ENCODE data around the gene PKP2. TPM values are rescaled to one million over a fixed set of nuclear protein-coding genes. Genes with fewer than 3 reads are reported as not detected.

Gene PKP2
- total and polyA plus RNA-seq, 2 of the 13 experiments (the other 11 are each of a cell fraction or from before 2014, with no cell fraction given): 15.1 to 25.3 TPM

DNA sequence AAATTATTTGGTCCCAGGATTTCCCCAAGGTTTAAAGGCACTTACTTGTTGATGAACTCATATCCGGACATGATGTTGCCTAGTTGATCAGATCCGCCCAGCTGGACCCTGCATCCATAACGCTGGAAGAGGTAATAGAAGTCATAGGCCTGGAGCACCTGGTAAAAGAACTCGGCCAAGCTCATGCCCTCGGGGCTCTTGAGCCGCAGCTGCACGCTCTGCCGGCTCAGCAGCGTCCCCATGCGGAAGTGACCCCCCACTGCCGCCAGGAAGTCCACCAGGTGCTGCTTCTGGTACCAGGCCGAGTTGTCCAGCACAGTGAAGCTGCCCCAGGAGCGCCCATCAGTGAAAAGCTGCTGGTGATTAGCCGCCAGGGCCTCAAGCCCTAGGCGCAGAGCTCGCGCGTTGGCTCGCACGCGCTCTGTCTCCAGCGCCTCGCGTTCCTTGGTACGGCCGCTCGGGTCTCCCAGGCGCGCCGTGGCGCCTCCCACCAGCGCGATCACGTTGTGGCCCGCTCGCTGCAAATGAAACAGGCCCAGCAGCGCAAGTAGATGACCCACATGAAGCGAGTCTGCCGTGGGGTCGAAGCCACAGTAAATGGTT is 141.4 kb downstream of the PKP2 start (continued):
- TF ChIP-seq, protein P1, sequence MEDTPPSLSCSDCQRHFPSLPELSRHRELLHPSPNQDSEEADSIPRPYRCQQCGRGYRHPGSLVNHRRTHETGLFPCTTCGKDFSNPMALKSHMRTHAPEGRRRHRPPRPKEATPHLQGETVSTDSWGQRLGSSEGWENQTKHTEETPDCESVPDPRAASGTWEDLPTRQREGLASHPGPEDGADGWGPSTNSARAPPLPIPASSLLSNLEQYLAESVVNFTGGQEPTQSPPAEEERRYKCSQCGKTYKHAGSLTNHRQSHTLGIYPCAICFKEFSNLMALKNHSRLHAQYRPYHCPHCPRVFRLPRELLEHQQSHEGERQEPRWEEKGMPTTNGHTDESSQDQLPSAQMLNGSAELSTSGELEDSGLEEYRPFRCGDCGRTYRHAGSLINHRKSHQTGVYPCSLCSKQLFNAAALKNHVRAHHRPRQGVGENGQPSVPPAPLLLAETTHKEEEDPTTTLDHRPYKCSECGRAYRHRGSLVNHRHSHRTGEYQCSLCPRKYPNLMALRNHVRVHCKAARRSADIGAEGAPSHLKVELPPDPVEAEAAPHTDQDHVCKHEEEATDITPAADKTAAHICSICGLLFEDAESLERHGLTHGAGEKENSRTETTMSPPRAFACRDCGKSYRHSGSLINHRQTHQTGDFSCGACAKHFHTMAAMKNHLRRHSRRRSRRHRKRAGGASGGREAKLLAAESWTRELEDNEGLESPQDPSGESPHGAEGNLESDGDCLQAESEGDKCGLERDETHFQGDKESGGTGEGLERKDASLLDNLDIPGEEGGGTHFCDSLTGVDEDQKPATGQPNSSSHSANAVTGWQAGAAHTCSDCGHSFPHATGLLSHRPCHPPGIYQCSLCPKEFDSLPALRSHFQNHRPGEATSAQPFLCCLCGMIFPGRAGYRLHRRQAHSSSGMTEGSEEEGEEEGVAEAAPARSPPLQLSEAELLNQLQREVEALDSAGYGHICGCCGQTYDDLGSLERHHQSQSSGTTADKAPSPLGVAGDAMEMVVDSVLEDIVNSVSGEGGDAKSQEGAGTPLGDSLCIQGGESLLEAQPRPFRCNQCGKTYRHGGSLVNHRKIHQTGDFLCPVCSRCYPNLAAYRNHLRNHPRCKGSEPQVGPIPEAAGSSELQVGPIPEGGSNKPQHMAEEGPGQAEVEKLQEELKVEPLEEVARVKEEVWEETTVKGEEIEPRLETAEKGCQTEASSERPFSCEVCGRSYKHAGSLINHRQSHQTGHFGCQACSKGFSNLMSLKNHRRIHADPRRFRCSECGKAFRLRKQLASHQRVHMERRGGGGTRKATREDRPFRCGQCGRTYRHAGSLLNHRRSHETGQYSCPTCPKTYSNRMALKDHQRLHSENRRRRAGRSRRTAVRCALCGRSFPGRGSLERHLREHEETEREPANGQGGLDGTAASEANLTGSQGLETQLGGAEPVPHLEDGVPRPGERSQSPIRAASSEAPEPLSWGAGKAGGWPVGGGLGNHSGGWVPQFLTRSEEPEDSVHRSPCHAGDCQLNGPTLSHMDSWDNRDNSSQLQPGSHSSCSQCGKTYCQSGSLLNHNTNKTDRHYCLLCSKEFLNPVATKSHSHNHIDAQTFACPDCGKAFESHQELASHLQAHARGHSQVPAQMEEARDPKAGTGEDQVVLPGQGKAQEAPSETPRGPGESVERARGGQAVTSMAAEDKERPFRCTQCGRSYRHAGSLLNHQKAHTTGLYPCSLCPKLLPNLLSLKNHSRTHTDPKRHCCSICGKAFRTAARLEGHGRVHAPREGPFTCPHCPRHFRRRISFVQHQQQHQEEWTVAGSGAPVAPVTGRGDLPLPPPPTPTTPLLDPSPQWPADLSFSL (CRISPR knock-in tag; IDR thresholded peaks at IDR 0.05): no peak
- TF ChIP-seq SNRNP70 (IDR thresholded peaks at IDR 0.05; ENCODE audit: low read depth, low read length) (no peak), ZNF556 (CRISPR knock-in tag; IDR thresholded peaks at IDR 0.05; ENCODE audit: borderline replicate concordance) (peak; percentile 33; the same call in 1 of the 2 replicates), SYNCRIP (IDR thresholded peaks at IDR 0.05; ENCODE audit: insufficient read depth, low read depth, low read length) (no peak), ZNF768 (CRISPR knock-in tag; IDR thresholded peaks at IDR 0.05) (peak; percentile 76), ZNF773 (CRISPR knock-in tag; IDR thresholded peaks at IDR 0.05; ENCODE audit: borderline replicate concordance) (no peak), KDM3A (CRISPR knock-in tag; IDR thresholded peaks at IDR 0.05; ENCODE audit: low read depth) (0 out of 2 replicates have a peak, but pooled peaks have one; percentile 24), ZNF572 (CRISPR knock-in tag; IDR thresholded peaks at IDR 0.05) (0 out of 2 replicates have a peak, but pooled peaks have one; percentile 2)
- TF ChIP-seq, protein P2, sequence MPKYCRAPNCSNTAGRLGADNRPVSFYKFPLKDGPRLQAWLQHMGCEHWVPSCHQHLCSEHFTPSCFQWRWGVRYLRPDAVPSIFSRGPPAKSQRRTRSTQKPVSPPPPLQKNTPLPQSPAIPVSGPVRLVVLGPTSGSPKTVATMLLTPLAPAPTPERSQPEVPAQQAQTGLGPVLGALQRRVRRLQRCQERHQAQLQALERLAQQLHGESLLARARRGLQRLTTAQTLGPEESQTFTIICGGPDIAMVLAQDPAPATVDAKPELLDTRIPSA (CRISPR knock-in tag; IDR thresholded peaks at IDR 0.05; ENCODE audit: borderline replicate concordance): no peak
- TF ChIP-seq, protein P3, sequence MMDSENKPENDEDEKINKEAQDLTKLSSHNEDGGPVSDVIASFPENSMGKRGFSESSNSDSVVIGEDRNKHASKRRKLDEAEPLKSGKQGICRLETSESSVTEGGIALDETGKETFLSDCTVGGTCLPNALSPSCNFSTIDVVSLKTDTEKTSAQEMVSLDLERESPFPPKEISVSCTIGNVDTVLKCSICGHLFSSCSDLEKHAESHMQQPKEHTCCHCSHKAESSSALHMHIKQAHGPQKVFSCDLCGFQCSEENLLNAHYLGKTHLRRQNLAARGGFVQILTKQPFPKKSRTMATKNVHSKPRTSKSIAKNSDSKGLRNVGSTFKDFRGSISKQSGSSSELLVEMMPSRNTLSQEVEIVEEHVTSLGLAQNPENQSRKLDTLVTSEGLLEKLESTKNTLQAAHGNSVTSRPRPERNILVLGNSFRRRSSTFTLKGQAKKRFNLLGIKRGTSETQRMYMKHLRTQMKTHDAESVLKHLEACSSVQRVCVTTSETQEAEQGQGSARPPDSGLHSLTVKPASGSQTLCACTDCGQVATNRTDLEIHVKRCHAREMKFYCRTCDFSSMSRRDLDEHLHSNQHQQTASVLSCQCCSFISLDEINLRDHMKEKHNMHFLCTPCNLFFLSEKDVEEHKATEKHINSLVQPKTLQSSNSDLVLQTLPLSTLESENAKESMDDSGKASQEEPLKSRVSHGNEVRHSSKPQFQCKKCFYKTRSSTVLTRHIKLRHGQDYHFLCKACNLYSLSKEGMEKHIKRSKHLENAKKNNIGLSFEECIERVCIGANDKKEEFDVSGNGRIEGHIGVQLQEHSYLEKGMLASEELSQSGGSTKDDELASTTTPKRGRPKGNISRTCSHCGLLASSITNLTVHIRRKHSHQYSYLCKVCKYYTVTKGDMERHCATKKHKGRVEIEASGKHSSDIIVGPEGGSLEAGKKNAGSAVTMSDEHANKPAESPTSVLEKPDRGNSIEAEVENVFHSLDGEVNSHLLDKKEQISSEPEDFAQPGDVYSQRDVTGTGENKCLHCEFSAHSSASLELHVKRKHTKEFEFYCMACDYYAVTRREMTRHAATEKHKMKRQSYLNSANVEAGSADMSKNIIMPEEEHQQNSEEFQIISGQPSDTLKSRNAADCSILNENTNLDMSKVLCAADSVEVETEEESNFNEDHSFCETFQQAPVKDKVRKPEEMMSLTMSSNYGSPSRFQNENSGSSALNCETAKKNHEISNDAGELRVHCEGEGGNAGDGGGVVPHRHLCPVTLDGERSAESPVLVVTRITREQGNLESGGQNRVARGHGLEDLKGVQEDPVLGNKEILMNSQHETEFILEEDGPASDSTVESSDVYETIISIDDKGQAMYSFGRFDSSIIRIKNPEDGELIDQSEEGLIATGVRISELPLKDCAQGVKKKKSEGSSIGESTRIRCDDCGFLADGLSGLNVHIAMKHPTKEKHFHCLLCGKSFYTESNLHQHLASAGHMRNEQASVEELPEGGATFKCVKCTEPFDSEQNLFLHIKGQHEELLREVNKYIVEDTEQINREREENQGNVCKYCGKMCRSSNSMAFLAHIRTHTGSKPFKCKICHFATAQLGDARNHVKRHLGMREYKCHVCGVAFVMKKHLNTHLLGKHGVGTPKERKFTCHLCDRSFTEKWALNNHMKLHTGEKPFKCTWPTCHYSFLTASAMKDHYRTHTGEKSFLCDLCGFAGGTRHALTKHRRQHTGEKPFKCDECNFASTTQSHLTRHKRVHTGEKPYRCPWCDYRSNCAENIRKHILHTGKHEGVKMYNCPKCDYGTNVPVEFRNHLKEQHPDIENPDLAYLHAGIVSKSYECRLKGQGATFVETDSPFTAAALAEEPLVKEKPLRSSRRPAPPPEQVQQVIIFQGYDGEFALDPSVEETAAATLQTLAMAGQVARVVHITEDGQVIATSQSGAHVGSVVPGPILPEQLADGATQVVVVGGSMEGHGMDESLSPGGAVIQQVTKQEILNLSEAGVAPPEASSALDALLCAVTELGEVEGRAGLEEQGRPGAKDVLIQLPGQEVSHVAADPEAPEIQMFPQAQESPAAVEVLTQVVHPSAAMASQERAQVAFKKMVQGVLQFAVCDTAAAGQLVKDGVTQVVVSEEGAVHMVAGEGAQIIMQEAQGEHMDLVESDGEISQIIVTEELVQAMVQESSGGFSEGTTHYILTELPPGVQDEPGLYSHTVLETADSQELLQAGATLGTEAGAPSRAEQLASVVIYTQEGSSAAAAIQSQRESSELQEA (CRISPR knock-in tag; IDR thresholded peaks at IDR 0.05; ENCODE audit: not compliant biosample characterization): no peak
- TF ChIP-seq, protein P4, sequence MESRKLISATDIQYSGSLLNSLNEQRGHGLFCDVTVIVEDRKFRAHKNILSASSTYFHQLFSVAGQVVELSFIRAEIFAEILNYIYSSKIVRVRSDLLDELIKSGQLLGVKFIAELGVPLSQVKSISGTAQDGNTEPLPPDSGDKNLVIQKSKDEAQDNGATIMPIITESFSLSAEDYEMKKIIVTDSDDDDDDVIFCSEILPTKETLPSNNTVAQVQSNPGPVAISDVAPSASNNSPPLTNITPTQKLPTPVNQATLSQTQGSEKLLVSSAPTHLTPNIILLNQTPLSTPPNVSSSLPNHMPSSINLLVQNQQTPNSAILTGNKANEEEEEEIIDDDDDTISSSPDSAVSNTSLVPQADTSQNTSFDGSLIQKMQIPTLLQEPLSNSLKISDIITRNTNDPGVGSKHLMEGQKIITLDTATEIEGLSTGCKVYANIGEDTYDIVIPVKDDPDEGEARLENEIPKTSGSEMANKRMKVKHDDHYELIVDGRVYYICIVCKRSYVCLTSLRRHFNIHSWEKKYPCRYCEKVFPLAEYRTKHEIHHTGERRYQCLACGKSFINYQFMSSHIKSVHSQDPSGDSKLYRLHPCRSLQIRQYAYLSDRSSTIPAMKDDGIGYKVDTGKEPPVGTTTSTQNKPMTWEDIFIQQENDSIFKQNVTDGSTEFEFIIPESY (CRISPR knock-in tag; IDR thresholded peaks at IDR 0.05): no peak
